Stomach (tissue), 4 donors: ENCODE results near the gene SMYD3.

ENCODE experiments used
- EP300 ChIP-seq: sonication (generic); formaldehyde crosslinking; IDR thresholded peaks from one replicate; pipeline ENCODE4 v1.6.1; 2017; ENCODE audit warnings: antibody characterized with exemption
- POLR2A ChIP-seq, 4 donors: fragments of 450-650 bp; IDR thresholded peaks; one replicate each; pipeline ENCODE4 v1.6.1; 2016; ENCODE audit warnings: antibody characterized with exemption in 4 of 4, control low read depth in 2 of 4, mild to moderate bottlenecking in 1 of 4, moderate library complexity in 1 of 4

DNA sequence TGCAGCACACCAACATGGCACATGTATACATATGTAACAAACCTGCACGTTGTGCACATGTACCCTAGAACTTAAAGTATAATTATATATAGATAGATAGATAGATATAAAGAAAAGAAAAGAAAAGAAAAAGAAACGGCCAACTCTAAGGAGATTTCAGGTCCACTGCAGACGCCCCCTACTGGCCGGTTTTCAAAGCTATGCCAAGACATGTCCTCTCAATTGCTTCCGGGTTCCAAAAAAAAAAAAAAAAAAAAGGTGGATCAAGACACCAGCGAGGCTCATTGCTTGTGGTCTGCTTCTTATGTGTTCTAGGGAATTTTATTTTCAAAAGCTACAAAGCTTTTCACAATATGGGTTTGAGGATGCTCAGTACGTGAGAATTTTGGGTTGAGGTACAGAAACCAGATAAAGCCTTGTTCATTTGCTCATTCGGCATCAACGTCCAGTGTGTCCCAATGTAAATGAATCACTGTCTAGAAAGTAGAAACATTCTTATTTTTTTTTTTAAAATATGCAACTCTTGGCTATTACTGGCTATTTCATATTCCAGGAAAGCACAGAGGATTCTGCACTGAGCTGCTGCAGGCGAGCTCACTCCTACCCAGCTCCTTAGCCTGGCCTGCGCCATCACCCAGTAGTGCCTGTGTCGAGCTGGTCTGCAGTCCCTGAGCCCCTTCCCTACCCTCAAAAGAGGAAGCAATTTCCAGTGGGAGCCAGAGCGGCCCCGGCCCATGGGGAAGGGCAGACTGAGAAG lies 709.3 kb downstream of the SMYD3 start:
- TF ChIP-seq EP300 (no peak), POLR2A (IDR thresholded peaks at IDR 0.05) (no peak)
